Neural cell (in vitro differentiated cells): ENCODE results near the gene ONECUT3.

Source experiments
- CTCF ChIP-seq: fragments of 450-650 bp; IDR thresholded peaks from 2 replicates; pipeline ENCODE4 v1.5.1; 2014; ENCODE audit warnings: antibody characterized with exemption, mild to moderate bottlenecking, moderate library complexity; ENCODE audit not compliant: poor library complexity, severe bottlenecking
- EP300 ChIP-seq: fragments of 450-650 bp; conservative IDR thresholded peaks from 2 replicates; pipeline ENCODE4 v1.6.1; 2014; ENCODE audit warnings: antibody characterized with exemption, mild to moderate bottlenecking, moderate library complexity; ENCODE audit not compliant: poor library complexity, severe bottlenecking
- EZH2 ChIP-seq: fragments of 200-600, 300-800 bp; shearing (Covaris generic), sonication (generic); IDR thresholded peaks from 2 replicates; pipeline ENCODE4 v1.6.1; 2014; ENCODE audit warnings: antibody characterized with exemption, low read length, borderline replicate concordance, mild to moderate bottlenecking; ENCODE audit not compliant: insufficient read depth, poor library complexity, severe bottlenecking
- POLR2AphosphoS5 ChIP-seq: IDR thresholded peaks from 2 replicates; pipeline ENCODE4 v1.6.1; 2012
- RAD21 ChIP-seq: fragments of 450-650 bp; conservative IDR thresholded peaks from 2 replicates; pipeline ENCODE4 v1.6.1; 2014; ENCODE audit warnings: antibody characterized with exemption, mild to moderate bottlenecking, moderate library complexity

DNA sequence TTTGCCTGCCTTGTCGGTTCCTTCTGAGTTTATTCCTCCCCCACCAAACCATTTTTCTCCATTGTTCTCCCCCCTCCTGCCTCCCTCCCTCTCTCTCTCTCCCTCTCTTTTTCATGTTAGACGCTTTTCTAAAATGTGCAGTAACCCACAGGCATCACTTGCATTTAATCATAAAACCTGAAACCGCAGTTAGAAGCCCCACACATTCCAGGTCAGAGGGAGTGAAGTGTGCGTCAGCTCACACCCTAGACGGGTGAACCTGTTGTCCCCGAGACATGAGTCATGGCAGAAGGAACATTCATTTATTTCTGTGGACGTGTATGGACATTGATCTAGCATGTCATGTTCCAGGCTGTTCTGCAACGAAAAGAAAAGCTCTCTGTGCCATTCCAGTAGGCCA is 19.9 kb downstream of the ONECUT3 start:
- TF ChIP-seq CTCF (no peak), RAD21 (no peak), POLR2AphosphoS5 (no peak), EZH2 (no peak), EP300 (no peak)
